Measurements from ENCODE around the gene LMF1.
A peak's percentile ranks its signal among the peaks of the same experiment; 100 is the strongest.

The LMF1 gene

GRCh38 chr16:879461-879861 is 91.3 kb downstream of the LMF1 start:
- no peak for TF ChIP-seq EZH2phosphoT487 (conservative IDR thresholded peaks at IDR 0.05; ENCODE audit: low read length)
- no peak for TF ChIP-seq CTCF (IDR thresholded peaks at IDR 0.05; ENCODE audit: insufficient read depth, low read length, poor library complexity, severe bottlenecking)
- H3K36me3 ChIP-seq (ENCODE audit: low read length): no peaks in the 10 kb centered on the region

DNA sequence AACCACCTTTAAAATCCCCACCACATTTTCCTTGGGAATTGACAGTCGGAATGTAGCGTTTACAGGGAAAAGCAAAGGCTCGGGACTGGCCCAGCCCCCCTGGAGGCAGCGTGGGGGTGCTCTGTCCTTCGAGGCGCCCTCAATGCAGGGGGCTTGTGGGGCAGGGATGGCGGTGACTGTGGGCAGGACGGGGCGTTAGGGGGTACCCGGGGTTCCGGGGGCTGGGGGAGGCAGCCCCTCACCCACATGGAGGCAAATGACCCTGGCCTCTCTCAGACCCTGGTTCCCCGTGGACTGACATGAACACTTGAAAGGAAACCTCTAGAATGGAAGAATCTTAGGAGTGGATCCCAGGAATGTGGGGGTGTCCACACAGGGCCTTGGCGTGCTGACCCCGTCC is 91.9 kb downstream of the LMF1 start:
- no peak overlapping the region for H3K4me3 ChIP-seq (ENCODE audit: insufficient read depth, low read length, poor library complexity, severe bottlenecking)
- H3K9me2 ChIP-seq (replicated peaks; ENCODE audit: insufficient read depth, low read length): no peaks in the 10 kb centered on the region
- H3K4me2 ChIP-seq (ENCODE audit: low read depth, low read length, poor library complexity, severe bottlenecking): no peak overlapping the region
- H3K79me2 ChIP-seq (ENCODE audit: insufficient read depth, low read length): no peaks in the 10 kb centered on the region
- H3K9me3 ChIP-seq (ENCODE audit: insufficient read depth, low read length): no peaks in the 10 kb centered on the region
- no peaks in the 10 kb centered on the region for H3K27me3 ChIP-seq (ENCODE audit: low read length)
- no peak overlapping the region for H3K9ac ChIP-seq (ENCODE audit: low read length)
- H3F3A ChIP-seq (ENCODE audit: insufficient read depth): no peaks in the 10 kb centered on the region
- no peak overlapping the region for H3K27ac ChIP-seq (ENCODE audit: low read depth, low read length)
- no peaks in the 10 kb centered on the region for H3K36me3 ChIP-seq (ENCODE audit: low read length)
- TF ChIP-seq CTCF (IDR thresholded peaks at IDR 0.05; ENCODE audit: insufficient read depth, low read length, poor library complexity, severe bottlenecking) (no peak), EZH2phosphoT487 (conservative IDR thresholded peaks at IDR 0.05; ENCODE audit: low read length) (no peak)
- no peaks in the 10 kb centered on the region for H4K20me1 ChIP-seq (ENCODE audit: low read depth, low read length)
- H2AFZ ChIP-seq (ENCODE audit: low read depth, low read length, severe bottlenecking): no peak overlapping the region

More at GRCh38 chr16:879461-879861, 91.3 kb downstream of the LMF1 start:
- Histone ChIP-seq H3K9ac (ENCODE audit: low read length) (no peak overlapping the region), H3F3A (ENCODE audit: insufficient read depth) (no peaks in the 10 kb centered on the region), H2AFZ (ENCODE audit: low read depth, low read length, severe bottlenecking) (no peak overlapping the region), H3K4me3 (ENCODE audit: insufficient read depth, low read length, poor library complexity, severe bottlenecking) (no peak overlapping the region), H3K27ac (ENCODE audit: low read depth, low read length) (no peak overlapping the region), H3K27me3 (ENCODE audit: low read length) (no peaks in the 10 kb centered on the region), H3K79me2 (ENCODE audit: insufficient read depth, low read length) (no peaks in the 10 kb centered on the region), H3K4me2 (ENCODE audit: low read depth, low read length, poor library complexity, severe bottlenecking) (no peak overlapping the region), H3K9me3 (ENCODE audit: insufficient read depth, low read length) (no peaks in the 10 kb centered on the region), H3K9me2 (replicated peaks; ENCODE audit: insufficient read depth, low read length) (no peaks in the 10 kb centered on the region), H4K20me1 (ENCODE audit: low read depth, low read length) (no peaks in the 10 kb centered on the region)

DNA sequence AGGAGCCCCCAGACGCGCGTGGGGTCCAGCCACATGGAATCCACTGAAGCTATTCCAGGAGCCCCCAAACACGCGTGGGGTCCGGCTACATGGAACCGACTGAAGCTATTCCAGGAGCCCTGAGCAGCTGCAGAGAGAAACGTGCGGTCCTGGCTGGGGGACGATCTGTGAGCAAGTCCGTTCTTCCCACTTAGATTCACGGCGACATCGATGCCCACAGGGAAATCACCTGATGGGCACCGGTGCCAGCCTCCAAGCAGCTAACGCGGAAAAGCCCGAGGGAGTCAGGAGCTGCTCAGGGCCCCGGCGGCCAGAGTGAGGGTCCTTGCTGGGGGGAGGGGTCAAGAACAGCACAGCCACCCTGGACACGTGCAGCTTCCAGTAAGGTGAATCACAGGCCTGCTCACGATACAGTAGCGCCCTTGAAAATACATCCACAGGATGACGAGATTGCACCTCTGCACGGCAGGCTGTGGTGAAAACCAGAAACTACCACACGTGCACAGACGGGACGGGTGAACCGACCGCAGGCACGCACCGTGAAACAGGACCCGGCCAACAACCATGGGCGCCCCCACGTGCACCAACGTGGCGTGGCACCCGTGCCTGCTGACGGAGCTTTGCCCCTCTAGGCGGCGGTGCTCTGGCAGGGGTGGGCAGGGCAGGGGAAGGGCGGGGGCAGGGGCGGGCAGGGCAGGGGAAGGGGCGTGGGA is 92.6 kb downstream of the LMF1 start:
- H3K9me3 ChIP-seq (ENCODE audit: insufficient read depth, low read length): no peaks in the 10 kb centered on the region
- no peaks in the 10 kb centered on the region for H3K9me2 ChIP-seq (replicated peaks; ENCODE audit: insufficient read depth, low read length)
- H4K20me1 ChIP-seq (ENCODE audit: low read depth, low read length): no peaks in the 10 kb centered on the region
- no peaks in the 10 kb centered on the region for H3F3A ChIP-seq (ENCODE audit: insufficient read depth)
- no peak overlapping the region for H3K9ac ChIP-seq (ENCODE audit: low read length)
- H3K79me2 ChIP-seq (ENCODE audit: insufficient read depth, low read length): no peaks in the 10 kb centered on the region
- no peaks in the 10 kb centered on the region for H3K27me3 ChIP-seq (ENCODE audit: low read length)
- H3K4me3 ChIP-seq (ENCODE audit: insufficient read depth, low read length, poor library complexity, severe bottlenecking): no peak overlapping the region
- TF ChIP-seq CTCF (IDR thresholded peaks at IDR 0.05; ENCODE audit: insufficient read depth, low read length, poor library complexity, severe bottlenecking): peak; percentile 10
- no peak for TF ChIP-seq EZH2phosphoT487 (conservative IDR thresholded peaks at IDR 0.05; ENCODE audit: low read length)
- H3K36me3 ChIP-seq (ENCODE audit: low read length): no peaks in the 10 kb centered on the region
- no peak overlapping the region for H3K4me2 ChIP-seq (ENCODE audit: low read depth, low read length, poor library complexity, severe bottlenecking)
- no peak overlapping the region for H2AFZ ChIP-seq (ENCODE audit: low read depth, low read length, severe bottlenecking)
- no peak overlapping the region for H3K27ac ChIP-seq (ENCODE audit: low read depth, low read length)

Measured in SU-DHL-6 (cell line).